ENCODE data around the gene CPTP.

The CPTP gene

DNA sequence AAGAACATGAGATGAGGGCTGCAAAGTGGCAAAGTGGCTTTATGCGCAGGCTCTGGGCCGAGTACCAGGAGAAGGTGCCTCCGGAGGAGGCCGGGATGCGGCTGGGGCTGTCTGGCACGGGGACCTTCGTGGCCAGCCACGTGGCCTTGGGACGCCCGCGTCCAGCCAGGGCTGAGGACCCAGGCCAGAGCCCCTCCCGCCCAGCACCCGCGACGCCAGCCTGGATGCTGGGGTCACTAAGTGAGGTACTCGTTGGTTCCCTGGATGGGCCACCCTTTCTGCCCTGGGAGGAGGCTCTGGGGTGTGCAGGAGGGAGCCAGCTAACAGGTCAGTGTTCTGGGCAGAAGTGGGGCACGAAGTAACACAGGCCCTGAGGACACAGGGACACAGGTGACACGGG is 31.8 kb upstream of the CPTP start:
- no peak for DNase-seq

DNA sequence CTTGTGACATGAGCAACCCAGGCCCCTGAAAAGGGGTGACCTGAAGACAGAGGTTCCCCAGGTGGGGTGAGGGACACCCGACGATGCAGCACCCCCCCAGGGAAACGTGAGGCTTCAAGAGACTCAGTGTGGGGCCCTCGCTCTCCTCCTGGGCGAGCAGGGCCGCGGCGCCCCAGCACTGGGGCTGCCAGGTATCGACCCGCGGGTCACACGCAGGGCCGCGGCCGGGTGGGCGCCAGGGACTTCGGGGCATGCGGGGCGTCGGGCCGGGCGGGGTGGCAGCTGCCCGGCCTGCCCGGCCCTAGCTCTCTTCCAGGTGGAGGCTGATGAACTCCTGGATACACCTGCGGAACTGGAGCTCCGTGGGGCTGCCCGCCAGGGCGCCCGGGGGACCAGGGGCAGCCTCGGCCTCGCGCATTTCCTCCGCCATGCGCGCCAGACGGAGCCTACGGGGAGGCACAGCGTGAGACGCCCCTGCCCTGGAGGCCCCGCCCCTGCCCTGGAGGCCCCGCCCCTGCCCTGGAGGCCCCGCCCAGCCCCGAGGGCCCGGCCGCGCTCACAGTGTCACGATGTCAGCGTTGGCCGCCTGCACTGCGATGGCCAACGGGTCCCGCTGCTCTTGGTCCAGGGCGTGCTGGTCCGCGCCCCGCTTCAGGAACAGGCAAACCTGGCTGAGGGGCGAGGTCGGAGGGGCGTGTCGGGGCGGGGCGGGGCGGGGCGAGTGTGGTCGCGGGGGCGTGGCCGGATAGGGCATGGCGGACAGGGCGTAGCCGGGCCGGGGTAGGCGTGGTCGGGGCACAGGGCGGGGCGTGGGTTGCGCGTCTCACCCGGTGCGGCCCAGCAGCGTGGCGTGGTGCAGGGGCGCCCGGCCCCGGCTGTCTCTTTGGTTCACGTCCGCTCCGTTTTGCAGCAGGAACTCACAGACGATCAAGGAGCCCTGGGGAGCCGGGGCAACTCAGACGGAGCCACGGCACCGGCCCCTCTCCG is 31.0 kb upstream of the CPTP start:
- DNase-seq: no peak

- DNase-seq: no peak
Observed at GRCh38 chr1:1294250-1294890, 30.2 kb upstream of the CPTP start.

DNA sequence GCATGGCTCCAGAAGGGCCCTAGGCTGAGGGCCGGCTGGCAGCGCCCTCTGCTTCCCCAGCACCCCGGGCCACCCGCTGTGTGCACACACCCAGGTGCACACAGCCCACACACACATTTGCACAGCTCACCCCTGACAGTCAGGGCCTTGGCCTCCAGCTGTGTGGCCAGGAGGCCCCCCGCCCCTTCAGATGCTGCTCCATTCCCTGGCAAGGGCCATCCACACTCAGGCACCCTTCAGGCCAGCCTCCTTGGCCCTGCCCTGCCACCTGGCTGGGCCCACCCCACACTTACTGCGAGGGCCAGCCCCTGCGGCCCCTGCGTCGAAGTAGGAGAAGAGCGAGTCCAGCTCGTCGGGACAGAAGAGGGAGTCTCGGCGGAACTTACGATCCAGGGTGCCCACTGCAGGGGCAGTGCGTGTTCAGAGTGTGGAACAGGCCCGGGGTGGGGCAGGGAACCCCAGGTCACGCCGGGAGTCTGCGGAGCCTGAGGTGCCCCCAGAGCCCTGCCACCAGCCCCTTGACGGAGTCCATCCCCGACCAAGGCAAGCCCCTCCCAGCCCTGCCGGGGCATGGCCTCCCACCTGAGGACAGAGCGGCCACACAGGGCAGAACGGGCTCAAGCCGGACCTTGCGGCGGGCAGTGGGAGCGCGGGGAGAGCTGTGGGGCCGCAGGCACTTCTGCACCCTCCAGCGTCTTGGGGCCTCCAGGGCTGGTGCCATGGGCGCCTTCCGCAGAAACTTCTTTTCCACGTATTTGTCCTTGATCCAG is 29.3 kb upstream of the CPTP start:
- DNase-seq: no peak

- no peak for DNase-seq
Observed at GRCh38 chr1:1296070-1297061, 28.2 kb upstream of the CPTP start.

GRCh38 chr1:1297802-1298424 is 26.7 kb upstream of the CPTP start:
- no peak for DNase-seq

DNA sequence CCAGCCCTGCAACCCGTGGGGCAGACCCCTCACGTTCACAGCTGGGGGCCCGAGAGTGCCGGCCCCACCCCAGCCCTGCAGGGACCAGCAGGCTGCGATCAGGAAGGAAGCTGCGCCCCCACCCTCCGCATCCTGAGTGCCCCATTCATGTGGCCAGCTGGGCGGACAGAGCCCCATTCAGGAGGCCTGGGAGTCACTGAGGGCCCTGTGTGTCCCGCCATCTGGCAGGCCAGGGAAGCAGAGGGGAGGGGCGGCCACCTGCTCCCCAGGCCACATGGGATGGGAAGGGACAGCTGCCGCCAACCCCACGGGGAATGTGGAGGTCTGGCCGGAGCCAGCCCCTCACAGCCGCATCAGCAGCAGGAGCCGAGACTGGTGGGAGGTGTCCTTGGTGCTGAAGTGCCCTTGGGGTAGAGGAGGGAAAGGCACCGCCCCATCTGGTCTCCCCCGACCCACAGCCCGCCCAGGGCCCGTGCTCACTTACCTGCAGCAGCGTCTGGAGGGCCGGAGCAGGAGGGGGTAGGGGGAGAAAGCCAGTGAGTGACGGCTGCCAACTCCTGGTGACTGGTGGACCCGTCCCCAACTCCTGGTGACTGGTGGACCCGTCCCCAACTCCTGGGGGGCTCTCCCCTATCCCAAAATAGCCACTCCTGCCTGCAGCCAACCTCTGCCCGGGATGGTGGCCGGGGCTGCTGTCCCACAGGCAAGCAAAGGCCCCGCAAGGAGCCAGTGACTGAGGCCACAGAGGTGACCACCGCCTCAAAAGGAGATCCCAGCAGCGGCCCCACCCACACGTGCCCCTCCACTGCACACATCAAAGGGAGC is 25.5 kb upstream of the CPTP start:
- DNase-seq: no peak

- no peak for DNase-seq
Observed at GRCh38 chr1:1299686-1300351, 24.8 kb upstream of the CPTP start.

DNA sequence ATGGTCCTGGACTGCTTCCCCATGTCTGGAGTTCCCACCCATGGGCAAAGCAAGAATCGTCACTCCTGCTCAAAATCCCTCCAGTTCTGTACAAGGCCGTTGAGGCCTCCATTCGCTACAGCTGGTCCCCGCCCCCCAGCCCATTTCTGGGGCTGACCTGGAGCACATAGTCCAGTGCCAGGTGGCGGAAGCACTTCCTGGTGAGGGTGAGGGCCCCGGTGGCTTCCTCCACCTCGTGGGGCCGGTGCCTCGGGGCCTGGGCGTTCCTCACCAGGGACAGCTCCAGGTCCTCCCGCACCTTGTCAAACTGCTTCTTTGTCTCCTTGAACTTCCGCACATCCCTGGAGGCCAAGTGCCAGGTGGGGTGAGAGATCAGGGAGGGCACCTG is 24.3 kb upstream of the CPTP start:
- DNase-seq: no peak

DNA sequence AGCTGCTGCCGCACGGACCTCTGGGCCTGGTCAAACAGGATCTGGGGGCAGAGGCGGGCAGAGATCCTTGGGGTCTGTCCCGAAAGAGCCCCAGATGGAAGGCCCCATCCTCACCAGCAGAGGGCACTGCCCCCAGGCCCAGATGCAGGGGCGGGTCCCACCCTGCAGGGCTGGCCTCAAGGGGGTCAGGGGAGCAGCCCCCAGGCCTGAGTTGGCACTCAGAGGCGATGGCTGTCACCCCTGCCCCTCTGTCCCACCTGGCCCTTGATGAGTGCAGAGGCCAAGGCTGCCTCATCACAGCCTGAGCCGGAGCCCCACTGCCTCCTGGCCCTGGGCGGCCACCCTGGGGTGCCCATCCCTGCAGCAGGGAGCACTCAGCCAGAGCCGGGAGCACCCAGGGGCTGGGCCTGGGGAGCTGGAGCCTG is 22.6 kb upstream of the CPTP start:
- no peak for DNase-seq

DNA sequence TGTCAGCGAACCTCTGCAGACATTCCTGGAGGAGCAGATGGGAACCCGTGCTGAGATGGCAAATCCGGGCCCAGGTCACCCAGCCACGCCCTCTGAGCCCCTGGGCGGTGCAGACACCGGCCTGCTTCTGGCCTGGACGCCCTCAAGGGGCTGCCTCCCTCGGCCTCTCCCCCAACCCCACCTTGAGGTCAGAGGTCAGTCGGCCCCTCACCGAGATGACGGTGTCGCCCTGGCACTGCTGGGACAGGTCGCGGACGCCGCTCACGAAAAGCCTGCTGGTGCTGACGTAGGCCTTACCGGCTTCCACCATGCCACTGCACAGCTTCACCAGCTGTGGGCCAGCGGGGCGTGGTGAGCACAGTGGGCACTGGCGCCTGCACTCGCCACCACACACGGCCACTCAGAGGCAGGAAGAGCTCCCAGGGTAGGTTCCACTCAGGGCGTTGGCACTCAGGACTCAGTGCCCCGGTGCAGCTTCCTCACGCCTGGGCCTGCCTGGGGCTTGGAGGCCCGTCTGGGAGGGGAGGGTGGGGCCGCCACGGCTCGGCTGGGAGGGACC is 21.6 kb upstream of the CPTP start:
- DNase-seq: no peak

- DNase-seq: no peak
Observed at GRCh38 chr1:1303736-1304135, 20.9 kb upstream of the CPTP start.

GRCh38 chr1:1304331-1305299 is 20.0 kb upstream of the CPTP start:
- no peak for DNase-seq

DNA sequence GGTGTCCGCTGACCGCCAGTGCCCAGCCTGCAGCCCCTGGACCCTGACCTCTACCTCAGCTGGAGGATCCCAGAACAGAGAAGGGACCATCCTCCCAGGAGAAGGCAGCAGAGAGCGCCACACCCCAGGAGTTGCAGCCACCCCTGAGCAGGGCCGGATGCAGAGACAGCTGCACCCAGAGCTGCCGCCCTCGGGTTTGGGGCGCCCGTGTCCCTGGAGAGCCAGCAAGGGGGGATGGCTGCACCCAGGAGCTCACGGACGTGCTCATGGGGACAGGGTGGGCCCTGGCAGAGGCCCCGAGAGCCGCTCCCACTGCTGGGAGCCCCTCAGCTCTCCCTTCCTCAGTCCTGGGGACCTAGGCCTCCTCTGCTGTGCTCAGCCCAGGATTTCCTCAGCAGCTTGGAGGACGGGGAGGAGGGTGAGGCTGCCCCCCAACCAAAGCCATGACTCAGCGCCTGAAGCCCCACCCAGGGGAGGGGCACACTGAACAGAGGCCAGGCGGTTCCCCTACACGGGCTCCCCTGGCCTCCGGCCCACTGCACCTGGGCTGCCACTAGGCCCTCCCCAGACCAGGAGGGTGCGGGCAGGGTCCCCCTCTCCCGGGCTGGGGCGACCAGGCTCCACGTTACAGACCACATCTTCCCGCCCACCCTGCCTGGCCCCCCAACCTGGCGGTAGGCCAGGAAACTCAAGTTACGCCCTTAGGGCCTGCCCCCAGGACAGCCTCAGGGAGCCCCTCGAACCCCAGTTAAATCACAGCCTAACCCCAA is 19.1 kb upstream of the CPTP start:
- DNase-seq: peak; percentile 81

DNA sequence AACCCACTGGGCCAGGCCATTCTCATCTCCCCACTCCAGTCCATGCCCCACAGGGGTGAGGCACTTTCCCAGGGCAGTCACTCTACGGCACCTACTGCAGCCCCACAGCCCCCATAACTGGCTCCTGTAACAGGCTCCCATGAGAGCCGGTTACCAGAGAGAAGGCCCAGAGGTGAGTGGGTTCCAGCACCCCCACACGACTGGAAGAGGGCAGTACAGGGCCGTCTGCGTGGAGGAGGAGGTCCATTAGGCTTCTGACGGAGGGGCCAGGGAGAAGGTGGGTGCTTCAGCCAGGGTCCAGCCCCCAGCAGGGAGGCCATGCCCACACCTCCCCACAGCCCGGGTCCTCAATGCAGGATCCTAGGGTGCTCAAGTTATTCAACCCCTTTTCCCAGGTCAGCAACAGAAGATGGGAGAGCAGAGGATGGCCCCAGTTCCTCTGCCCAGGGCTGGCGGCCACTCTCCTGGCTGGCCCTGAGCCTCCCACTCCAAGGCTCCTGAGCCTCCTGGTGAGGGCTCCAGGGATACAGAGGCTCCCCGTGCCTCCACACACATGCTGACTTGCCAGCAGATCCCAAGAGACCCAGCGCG is 18.4 kb upstream of the CPTP start:
- peak; percentile 65 for DNase-seq

DNA sequence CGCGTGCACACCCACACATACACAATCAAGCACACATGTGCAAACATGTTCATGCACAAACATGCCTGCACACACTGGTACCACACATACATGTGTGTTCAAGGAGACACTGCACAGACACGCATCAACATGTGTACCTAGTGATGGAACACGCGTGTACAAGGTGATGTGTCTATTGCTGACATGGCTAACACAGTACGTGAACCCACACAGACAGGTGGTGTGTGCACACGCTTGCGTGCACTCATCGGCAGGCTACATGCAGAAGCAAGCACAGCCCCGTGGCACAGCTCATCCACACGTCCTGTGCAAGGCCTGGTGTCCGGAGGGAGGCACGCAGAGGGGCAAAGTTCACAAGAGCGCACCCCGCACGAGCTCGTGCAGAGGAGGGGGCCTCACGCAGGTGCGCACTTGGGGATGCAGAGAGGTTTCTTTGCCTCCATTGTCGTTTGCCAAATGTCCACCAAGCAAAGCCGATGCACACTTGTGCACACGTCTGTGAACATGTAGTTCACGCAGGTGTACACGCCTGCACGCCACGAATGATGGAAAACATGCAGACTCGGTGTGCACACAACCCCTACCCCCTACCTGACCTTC is 17.8 kb upstream of the CPTP start:
- DNase-seq: no peak
